Fibroblast of villous mesenchyme (primary cell): Measurements from ENCODE around the gene CCDC146. TPM values are rescaled to one million over a fixed set of nuclear protein-coding genes. Genes with fewer than 3 reads are reported as not detected.
A peak's percentile ranks its signal among the peaks of the same experiment; 100 is the strongest.
"Not testable (repeated sequence)": the region's sequence is repeated elsewhere in the genome, so short reads cannot be mapped to it uniquely, and the experiment has no call there.

Experiments used
- DNase-seq: peaks from one replicate; pipeline ENCODE4 v3.0.0-alpha.2; 2010; ENCODE audit warnings: low read depth
- H3K4me3 ChIP-seq: 2 replicates; pipeline ENCODE4 v1.5.1; 2011; ENCODE audit warnings: low read depth, mild to moderate bottlenecking, low read length
- CTCF ChIP-seq: IDR thresholded peaks from 2 replicates; pipeline ENCODE4 v1.5.1; 2012; ENCODE audit warnings: low read depth, mild to moderate bottlenecking, low read length; ENCODE audit not compliant: insufficient read depth
- total RNA-seq: library from RNA; depleted of rRNA; stranded (reverse); fragments of >200 nt; gene quantifications from 2 replicates; pipeline ENCODE4 v1.2.3, GENCODE V29; 2012

CCDC146 gene
- total RNA-seq, 1 donor: 1.7 TPM

GRCh38 chr7:77265666-77266065 lies 143.3 kb downstream of the CCDC146 start:
- H3K4me3 ChIP-seq: no peak overlapping the region
- no peak for DNase-seq
- no peak for TF ChIP-seq CTCF

GRCh38 chr7:77266291-77266794 lies 143.9 kb downstream of the CCDC146 start:
- no peak overlapping the region for H3K4me3 ChIP-seq
- no peak for DNase-seq
- TF ChIP-seq CTCF: no peak

GRCh38 chr7:77269360-77270093 lies 147.1 kb downstream of the CCDC146 start:
- no peak for TF ChIP-seq CTCF
- DNase-seq: peak; percentile 42
- no peak overlapping the region for H3K4me3 ChIP-seq

GRCh38 chr7:77270094-77270480 lies 147.7 kb downstream of the CCDC146 start:
- no peak for DNase-seq
- H3K4me3 ChIP-seq: no peak overlapping the region
- TF ChIP-seq CTCF: no peak

- DNase-seq: no peak
These were observed 149.4 kb downstream of the CCDC146 start for GRCh38 chr7:77271766-77272165.

GRCh38 chr7:77275663-77276062 lies 153.2 kb downstream of the CCDC146 start:
- H3K4me3 ChIP-seq: not testable (repeated sequence)
- DNase-seq: peak; percentile 78

More at GRCh38 chr7:77271766-77272165, 149.4 kb downstream of the CCDC146 start:
- H3K4me3 ChIP-seq: no peak overlapping the region
- TF ChIP-seq CTCF: no peak

GRCh38 chr7:77276120-77276519 lies 153.7 kb downstream of the CCDC146 start:
- TF ChIP-seq CTCF: no peak
- no peak overlapping the region for H3K4me3 ChIP-seq
- no peak for DNase-seq
